GM20000 (cell line): Measurements from ENCODE around the gene UBTD1.

Experiments
- DNase-seq: peaks from one replicate; pipeline ENCODE4 v3.0.0; 2012; ENCODE audit warnings: low spot score
- TF ChIP-seq, protein P1 (sequence below): IDR thresholded peaks from 2 replicates; pipeline ENCODE4 v1.5.1; 2012; ENCODE audit warnings: mild to moderate bottlenecking, control low read depth; ENCODE audit errors: extremely low read depth, missing control alignments

The UBTD1 gene

DNA sequence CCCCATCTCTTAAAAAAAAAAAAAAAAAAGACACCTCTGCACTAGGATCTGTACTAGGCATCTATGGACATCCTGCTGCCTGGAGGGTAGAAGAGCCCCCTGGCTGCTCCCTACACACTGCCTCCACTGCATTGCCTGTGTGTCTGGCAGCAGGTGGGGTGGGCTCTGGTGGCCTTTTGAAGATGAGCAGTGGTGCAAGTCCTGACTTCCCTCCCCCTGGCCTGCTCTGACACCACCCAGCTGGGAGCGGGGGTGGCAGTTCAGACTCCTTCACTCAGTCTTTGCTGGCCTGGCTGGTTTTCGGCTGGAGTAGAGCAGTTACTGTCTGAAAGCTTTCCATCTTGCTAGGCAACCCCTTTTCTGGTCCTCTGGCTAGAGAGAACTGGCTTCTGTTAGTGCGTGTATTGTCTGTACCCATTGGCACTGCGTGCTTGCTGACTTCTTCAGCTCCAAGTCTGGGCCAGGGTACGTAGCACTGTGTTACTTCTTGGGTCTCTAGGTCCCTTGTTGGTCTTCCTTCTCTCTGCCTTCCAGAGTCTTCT is 108.4 kb downstream of the UBTD1 start:
- TF ChIP-seq, protein P1, sequence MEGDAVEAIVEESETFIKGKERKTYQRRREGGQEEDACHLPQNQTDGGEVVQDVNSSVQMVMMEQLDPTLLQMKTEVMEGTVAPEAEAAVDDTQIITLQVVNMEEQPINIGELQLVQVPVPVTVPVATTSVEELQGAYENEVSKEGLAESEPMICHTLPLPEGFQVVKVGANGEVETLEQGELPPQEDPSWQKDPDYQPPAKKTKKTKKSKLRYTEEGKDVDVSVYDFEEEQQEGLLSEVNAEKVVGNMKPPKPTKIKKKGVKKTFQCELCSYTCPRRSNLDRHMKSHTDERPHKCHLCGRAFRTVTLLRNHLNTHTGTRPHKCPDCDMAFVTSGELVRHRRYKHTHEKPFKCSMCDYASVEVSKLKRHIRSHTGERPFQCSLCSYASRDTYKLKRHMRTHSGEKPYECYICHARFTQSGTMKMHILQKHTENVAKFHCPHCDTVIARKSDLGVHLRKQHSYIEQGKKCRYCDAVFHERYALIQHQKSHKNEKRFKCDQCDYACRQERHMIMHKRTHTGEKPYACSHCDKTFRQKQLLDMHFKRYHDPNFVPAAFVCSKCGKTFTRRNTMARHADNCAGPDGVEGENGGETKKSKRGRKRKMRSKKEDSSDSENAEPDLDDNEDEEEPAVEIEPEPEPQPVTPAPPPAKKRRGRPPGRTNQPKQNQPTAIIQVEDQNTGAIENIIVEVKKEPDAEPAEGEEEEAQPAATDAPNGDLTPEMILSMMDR = no peak
- no peak for DNase-seq

DNA sequence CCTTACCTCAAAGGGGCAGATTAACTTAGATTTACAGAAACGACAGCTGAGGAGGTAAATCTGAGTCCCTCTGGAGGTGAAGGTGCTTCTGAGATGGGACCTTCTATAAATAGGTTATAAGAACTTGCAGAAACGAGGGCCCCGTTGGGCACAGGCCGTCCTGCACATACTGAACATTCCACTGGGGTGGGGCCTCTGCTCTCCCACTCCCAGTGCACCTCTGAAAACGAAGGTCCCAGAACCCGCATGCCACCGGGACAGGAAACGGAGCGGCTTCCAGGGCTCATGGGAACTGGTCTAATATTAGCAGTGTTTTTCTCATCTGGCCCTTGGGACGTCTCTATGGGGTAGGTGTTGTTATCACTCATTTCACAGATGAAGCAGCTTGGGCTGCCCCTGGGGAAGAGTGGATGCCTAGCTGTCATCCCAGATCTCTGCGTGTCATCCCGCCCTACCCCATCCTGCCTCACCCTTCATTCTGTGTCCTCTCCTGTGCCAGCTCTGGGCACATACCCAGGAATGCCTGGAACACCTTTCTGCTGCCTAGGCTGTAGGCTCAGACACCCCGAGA is 110.4 kb downstream of the UBTD1 start:
- TF ChIP-seq, protein P1 = no peak
- no peak for DNase-seq

DNA sequence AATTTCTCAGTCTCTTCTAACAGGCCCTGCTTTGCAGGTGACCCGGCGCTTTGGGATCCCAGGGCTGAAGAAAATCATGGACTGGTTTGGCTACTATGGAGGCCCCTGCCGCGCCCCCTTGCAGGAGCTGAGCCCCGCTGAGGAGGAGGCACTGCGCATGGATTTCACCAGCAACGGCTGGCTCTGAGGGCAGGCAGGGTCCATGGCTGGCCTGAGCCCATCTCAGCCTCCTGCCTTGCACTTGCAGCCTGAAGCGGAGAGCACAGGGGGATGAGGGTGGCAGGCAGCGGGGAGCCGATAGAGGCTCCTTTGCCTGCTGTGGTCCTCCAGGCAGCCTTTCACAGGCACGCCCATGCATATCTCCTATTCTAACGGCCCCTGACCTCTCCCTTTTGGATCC is 112.7 kb downstream of the UBTD1 start:
- TF ChIP-seq, protein P1 = no peak
- DNase-seq = no peak

DNA sequence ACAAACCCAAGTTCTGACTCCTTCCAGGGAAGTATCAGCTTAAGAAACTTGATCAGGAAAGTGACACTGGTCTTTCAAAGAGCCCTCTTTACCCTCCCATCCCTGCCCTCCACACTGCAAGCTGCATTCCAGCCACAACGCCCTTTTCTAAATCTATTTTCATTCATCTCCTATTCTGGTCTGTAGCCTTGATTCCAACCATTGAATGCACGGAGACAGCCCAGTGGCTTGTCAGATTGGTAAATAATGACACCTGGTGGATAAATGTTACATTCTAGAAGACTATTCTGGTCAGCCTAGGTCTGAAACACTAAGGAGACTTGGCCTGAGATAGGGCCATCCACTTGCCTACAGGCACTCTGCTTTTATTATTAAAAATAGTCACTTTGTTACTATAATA is 113.7 kb downstream of the UBTD1 start:
- peak; percentile 38 for DNase-seq
- TF ChIP-seq, protein P1 = no peak

DNA sequence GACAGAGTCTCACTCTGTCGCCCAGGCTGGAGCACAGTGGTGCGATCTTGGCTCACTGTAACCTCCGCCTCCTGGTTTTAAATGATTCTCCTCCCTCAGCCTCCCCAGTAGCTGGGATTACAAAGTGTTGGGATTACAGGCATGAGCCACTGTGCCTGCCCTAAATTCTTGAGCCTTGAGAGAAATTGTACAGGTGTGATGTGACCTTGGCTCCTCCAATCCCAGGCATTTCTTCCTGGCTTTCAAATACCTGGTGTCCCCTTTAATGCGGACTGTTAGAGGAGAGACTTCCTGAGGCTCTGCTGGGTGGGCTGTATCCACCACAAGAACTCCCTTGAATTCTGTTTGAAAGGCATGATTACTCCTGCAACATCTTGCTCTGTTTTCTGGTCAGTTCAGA is 119.6 kb downstream of the UBTD1 start:
- TF ChIP-seq, protein P1 = no peak
- no peak for DNase-seq

DNA sequence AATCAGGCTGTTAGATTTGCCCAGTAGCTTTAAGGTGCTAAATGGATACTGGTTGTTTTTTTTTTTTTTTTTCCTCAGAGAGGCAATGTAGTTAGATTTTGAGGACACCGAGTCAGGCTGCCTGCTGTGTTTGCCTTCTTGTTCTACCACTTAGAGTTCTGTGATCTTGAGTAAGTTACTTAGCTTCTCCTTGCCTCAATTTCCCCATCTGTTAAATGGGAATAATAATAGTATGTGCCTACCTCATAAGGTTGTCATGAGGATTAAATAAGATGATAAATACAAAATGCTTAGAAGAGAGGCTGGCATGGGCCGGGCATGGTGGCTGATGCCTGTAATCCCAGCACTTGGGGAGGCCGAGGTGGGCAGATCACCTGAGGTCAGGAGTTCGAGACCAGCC is 120.0 kb downstream of the UBTD1 start:
- TF ChIP-seq, protein P1 = no peak

More for the DNA sequence above, 120.0 kb downstream of the UBTD1 start:
- DNase-seq = no peak
